Vagina (tissue), 2 donors: ENCODE results near the gene IL37. TPM values are rescaled to one million over a fixed set of nuclear protein-coding genes. Genes with fewer than 3 reads are reported as not detected.

Source experiments
- DNase-seq, 2 donors: peaks; one replicate each; pipeline ENCODE4 v3.0.0-alpha.2; 2017; ENCODE audit errors: extremely low spot score in 2 of 2
- H3K27ac ChIP-seq: fragments of 200-600 bp; sonication (generic); one replicate; pipeline ENCODE4 v1.5.1; 2019
- H3K27me3 ChIP-seq: fragments of 200-600 bp; sonication (generic); one replicate; pipeline ENCODE4 v1.5.1; 2019
- H3K36me3 ChIP-seq, 2 donors: fragments of 200-600 bp; sonication (generic); one replicate each; pipeline ENCODE4 v1.5.1; 2017 to 2019
- H3K4me1 ChIP-seq: fragments of 200-600 bp; sonication (generic); one replicate; pipeline ENCODE4 v1.5.1; 2019
- H3K4me3 ChIP-seq, 2 donors: fragments of 200-600 bp; sonication (generic); 1 replicate in 1 of 2; 2 replicates in 1 of 2; pipeline ENCODE4 v1.5.1; 2016 to 2019
- H3K9me3 ChIP-seq: fragments of 200-600 bp; sonication (generic); one replicate; pipeline ENCODE4 v1.5.1; 2019
- CTCF ChIP-seq, 3 experiments: fragments of 450-650 bp in 2 of 3; fragments of 200-600 bp in 1 of 3; sonication (generic) in 1 of 3; IDR thresholded peaks; one replicate each; pipeline ENCODE4 v1.5.1; 2017 to 2019; ENCODE audit warnings: antibody characterized with exemption in 3 of 3, mild to moderate bottlenecking in 2 of 3, moderate library complexity in 2 of 3
- POLR2A ChIP-seq, 2 donors: fragments of 450-650 bp; IDR thresholded peaks; one replicate each; pipeline ENCODE4 v1.6.1; 2017; ENCODE audit warnings: antibody characterized with exemption in 2 of 2, mild to moderate bottlenecking in 2 of 2, moderate library complexity in 2 of 2
- POLR2AphosphoS5 ChIP-seq, 2 donors: sonication (generic); formaldehyde crosslinking; IDR thresholded peaks; one replicate each; pipeline ENCODE4 v1.9.0; 2017; ENCODE audit warnings: antibody characterized with exemption in 2 of 2, mild to moderate bottlenecking in 2 of 2, low read depth in 1 of 2; ENCODE audit not compliant: insufficient read depth in 1 of 2
- intact Hi-C: fragments of 100-400 bp; cut with DNase I; formaldehyde crosslinking; loops from one replicate; pipeline ENCODE4 v1.15.1; 2023
- total RNA-seq: library from RNA; depleted of rRNA; stranded (reverse); fragments of >200 nt; gene quantifications from one replicate; pipeline ENCODE4 v1.2.3, GENCODE V29; 2016

Gene IL37
- not detected for total RNA-seq

GRCh38 chr2:112910865-112911264, at the start of gene IL37:
Gene IL37, plus strand, starts transcription at chr2:112911165. Its CDS starts 1,848 bp downstream, at chr2:112913013.
- H3K27me3 ChIP-seq = no peaks in the 10 kb centered on the region
- no peaks in the 10 kb centered on the region for H3K36me3 ChIP-seq
- H3K9me3 ChIP-seq = no peaks in the 10 kb centered on the region
- DNase-seq = no peak
- H3K27ac ChIP-seq = no peak within 1 kb of the TSS
- intact Hi-C loops = no loop called here
- no peaks in the 10 kb centered on the region for H3K4me1 ChIP-seq
- H3K4me3 ChIP-seq = no peak within 1 kb of the TSS
- TF ChIP-seq POLR2A (IDR thresholded peaks at IDR 0.05) = no peak
- TF ChIP-seq CTCF (IDR thresholded peaks at IDR 0.05) = no peak
- TF ChIP-seq POLR2AphosphoS5 (IDR thresholded peaks at IDR 0.05; ENCODE audit: insufficient read depth in 1 of 2, low read depth in 1 of 2) = no peak

- Histone ChIP-seq H3K9me3 (no peaks in the 10 kb centered on the region), H3K4me3 (no peak overlapping the region), H3K4me1 (peaks cover 10% of the 10 kb centered on the region), H3K36me3 (no peaks in the 10 kb centered on the region), H3K27me3 (no peaks in the 10 kb centered on the region), H3K27ac (no peak overlapping the region)
- TF ChIP-seq POLR2A (IDR thresholded peaks at IDR 0.05) (no peak), CTCF (IDR thresholded peaks at IDR 0.05) (no peak), POLR2AphosphoS5 (IDR thresholded peaks at IDR 0.05; ENCODE audit: insufficient read depth in 1 of 2, low read depth in 1 of 2) (no peak)
- peak in 1 of 2 donors; percentile 6 for DNase-seq
- intact Hi-C loops = no loop called here
Observed at GRCh38 chr2:112864072-112864471, 46.9 kb upstream of the IL37 start.

- Histone ChIP-seq H3K36me3 (no peaks in the 10 kb centered on the region), H3K4me1 (peaks cover 12% of the 10 kb centered on the region), H3K4me3 (no peak overlapping the region), H3K27ac (no peak overlapping the region), H3K9me3 (no peaks in the 10 kb centered on the region), H3K27me3 (no peaks in the 10 kb centered on the region)
- no peak for TF ChIP-seq POLR2A (IDR thresholded peaks at IDR 0.05)
- no peak for TF ChIP-seq CTCF (IDR thresholded peaks at IDR 0.05)
- TF ChIP-seq POLR2AphosphoS5 (IDR thresholded peaks at IDR 0.05; ENCODE audit: insufficient read depth in 1 of 2, low read depth in 1 of 2) = no peak
- DNase-seq = peak in 1 of 2 donors; percentile 52
- intact Hi-C loops = no loop called here
Observed at GRCh38 chr2:112866128-112866835, 44.7 kb upstream of the IL37 start.

GRCh38 chr2:112867701-112868631, 43.0 kb upstream of the IL37 start:
- peaks cover 12% of the 10 kb centered on the region for H3K4me1 ChIP-seq
- H3K27me3 ChIP-seq = no peaks in the 10 kb centered on the region
- DNase-seq = peak in 1 of 2 donors; percentile 81
- H3K9me3 ChIP-seq = no peaks in the 10 kb centered on the region
- intact Hi-C loops = no loop called here
- no peak overlapping the region for H3K27ac ChIP-seq
- TF ChIP-seq POLR2A (IDR thresholded peaks at IDR 0.05) (no peak), POLR2AphosphoS5 (IDR thresholded peaks at IDR 0.05; ENCODE audit: insufficient read depth in 1 of 2, low read depth in 1 of 2) (no peak), CTCF (IDR thresholded peaks at IDR 0.05) (no peak)
- no peak overlapping the region for H3K4me3 ChIP-seq
- H3K36me3 ChIP-seq = no peaks in the 10 kb centered on the region
